Measurements from ENCODE around the gene RAB6A. TPM values are rescaled to one million over a fixed set of nuclear protein-coding genes. Genes with fewer than 3 reads are reported as not detected.

The RAB6A gene
- total RNA-seq, 1 experiment from 2014 or later: 121 TPM

GRCh38 chr11:73781303-73781702 is 20.4 kb upstream of the RAB6A start (continued):
- TF ChIP-seq SRF (IDR thresholded peaks at IDR 0.05; ENCODE audit: low read depth): no peak
- TF ChIP-seq CEBPB (IDR thresholded peaks at IDR 0.05; ENCODE audit: low read depth): no peak
- no peak for TF ChIP-seq EZH2phosphoT487 (IDR thresholded peaks at IDR 0.05; ENCODE audit: borderline replicate concordance)
- no peak for TF ChIP-seq CBX3 (IDR thresholded peaks at IDR 0.05; ENCODE audit: low read depth)
- no peak for TF ChIP-seq SIN3A (IDR thresholded peaks at IDR 0.05; ENCODE audit: low read depth)
- TF ChIP-seq ZBTB33 (IDR thresholded peaks at IDR 0.05; ENCODE audit: extremely low read depth, insufficient replicate concordance, low read length): no peak

- no peaks in the 10 kb centered on the region for H3K9me3 ChIP-seq (ENCODE audit: control insufficient read depth in 1 of 2, insufficient read depth in 1 of 2, low read depth in 1 of 2, low read length in 2 of 2)
- BruUV-seq (replicated peaks): TSS peak; percentile 89
- ChIA-PET POLR2A (interaction anchor here (0.7 to 4.7 kb wide), 11 partner anchors 9 to 152 kb away, joined by 3 to 57 read pairs (median 4); partner anchors contain the start of genes MRPL48 and RAB6A), CTCF (interaction anchor here (1.5 to 2.8 kb wide), 2 partner anchors 18 to 152 kb away, joined by 8 to 10 read pairs; partner anchors contain the start of gene RAB6A), RAD21 (ENCODE audit: low non-redundant PET in 1 of 2, low total read pairs in 2 of 2, uncharacterized antibody in 2 of 2, unreplicated experiment in 2 of 2) (interaction anchor here (0.6 to 1.2 kb wide), 6 partner anchors 18 to 472 kb away, joined by 3 to 6 read pairs (median 4); partner anchors contain the start of gene RAB6A (in 2 of the 2))
- H3K4me3 ChIP-seq (replicated peaks in 1 of 2; ENCODE audit: low read depth in 1 of 2, low read length in 2 of 2): peak overlapping the region; percentile 57 to 62
- intact Hi-C loops (cut with micrococcal nuclease): loop anchor here (1.0 kb wide), 1 partner anchor 18 kb away; the partner anchor contains the start of gene RAB6A
- no peaks in the 10 kb centered on the region for H3K9me2 ChIP-seq (ENCODE audit: insufficient read depth)
- no peaks in the 10 kb centered on the region for H3K79me2 ChIP-seq (ENCODE audit: insufficient read depth, low read length)
- H2AFZ ChIP-seq (ENCODE audit: low read depth, low read length, poor library complexity, severe bottlenecking): peak overlapping the region; percentile 95
- peaks cover 13 to 23% of the 10 kb centered on the region in 2 experiments for H3K4me1 ChIP-seq (ENCODE audit: control insufficient read depth in 1 of 2, insufficient read depth in 2 of 2, low read length in 2 of 2)
- ATAC-seq (peak; percentile 97), DNase-seq (ENCODE audit: low read depth, low spot score) (peak; percentile 97)
- peak overlapping the region; percentile 83 for H3K4me2 ChIP-seq (ENCODE audit: low read length)
- H4K20me1 ChIP-seq (ENCODE audit: insufficient read depth): no peaks in the 10 kb centered on the region
- peak overlapping the region; percentile 75 for H3K9ac ChIP-seq (ENCODE audit: low read length)
- no peaks in the 10 kb centered on the region for H3K36me3 ChIP-seq (ENCODE audit: control insufficient read depth in 1 of 2, insufficient read depth in 2 of 2, low read length in 2 of 2)
- peak overlapping the region; percentile 66 for H3K27ac ChIP-seq (ENCODE audit: low read depth, low read length)
- H3K27me3 ChIP-seq (ENCODE audit: insufficient read depth, low read length): no peaks in the 10 kb centered on the region
- no peak for TF ChIP-seq SRF (IDR thresholded peaks at IDR 0.05; ENCODE audit: low read depth)
- peak; percentile 81 for TF ChIP-seq POLR2AphosphoS5 (IDR thresholded peaks at IDR 0.05; ENCODE audit: low read depth, low read length)
- peak; percentile 56 for TF ChIP-seq POLR2A (IDR thresholded peaks at IDR 0.05; ENCODE audit: borderline replicate concordance, extremely low read depth, insufficient read depth, insufficient read length)
- peak; percentile 99 for TF ChIP-seq YY1 (IDR thresholded peaks at IDR 0.05; ENCODE audit: extremely low read depth, insufficient replicate concordance, low read depth, low read length)
- no peak for TF ChIP-seq REST (IDR thresholded peaks at IDR 0.05; ENCODE audit: low read depth)
- TF ChIP-seq FOSL1 (IDR thresholded peaks at IDR 0.05; ENCODE audit: low read depth): no peak
- no peak for TF ChIP-seq RAD21 (IDR thresholded peaks at IDR 0.05; ENCODE audit: low read depth)
- TF ChIP-seq ZNF274 (IDR thresholded peaks at IDR 0.05; ENCODE audit: low read depth, low read length): no peak
- peak; percentile 72 for TF ChIP-seq TCF7L2 (IDR thresholded peaks at IDR 0.05; ENCODE audit: borderline replicate concordance, extremely low read depth, insufficient read depth, insufficient read length)
- TF ChIP-seq SP1 (IDR thresholded peaks at IDR 0.05; ENCODE audit: low read depth): no peak
- no peak for TF ChIP-seq CEBPB (IDR thresholded peaks at IDR 0.05; ENCODE audit: low read depth)
Measured at GRCh38 chr11:73779084-73779902, 18.4 kb upstream of the RAB6A start.
